Activated CD4-positive, alpha-beta T cell treated with anti-CD3 and anti-CD28 coated beads, Interleukin-2, amount 10 ng/mL, durations not matched to agents 24 days and 14 days (primary cell): ENCODE measurements around the gene COL6A1. TPM values are rescaled to one million over a fixed set of nuclear protein-coding genes. Genes with fewer than 3 reads are reported as not detected.

ENCODE experiments used
- DNase-seq: peaks from one replicate; pipeline ENCODE4 v3.0.0; 2022
- H3K27ac Mint-ChIP-seq: one replicate; pipeline ENCODE4 v1.8.0; 2022; ENCODE audit warnings: mild to moderate bottlenecking, mixed read lengths
- H3K27me3 Mint-ChIP-seq: one replicate; pipeline ENCODE4 v1.8.0; 2022; ENCODE audit warnings: mixed read lengths
- H3K36me3 Mint-ChIP-seq: one replicate; pipeline ENCODE4 v1.8.0; 2022; ENCODE audit warnings: low read depth, mild to moderate bottlenecking, mixed read lengths
- H3K4me1 Mint-ChIP-seq: one replicate; pipeline ENCODE4 v1.8.0; 2021; ENCODE audit warnings: mixed read lengths
- H3K4me3 Mint-ChIP-seq: one replicate; pipeline ENCODE4 v1.8.0; 2022; ENCODE audit warnings: mild to moderate bottlenecking, moderate library complexity, mixed read lengths
- H3K9me3 Mint-ChIP-seq: one replicate; pipeline ENCODE4 v1.8.0; 2021; ENCODE audit warnings: mixed read lengths
- intact Hi-C: fragments of 100-400 bp; cut with micrococcal nuclease; formaldehyde crosslinking; loops from one replicate; pipeline ENCODE4 v1.15.1; 2023
- total RNA-seq: library from RNA; stranded (reverse); gene quantifications from 2 replicates; pipeline ENCODE4 v1.2.3, GENCODE V29; 2022

The COL6A1 gene
- total RNA-seq = 0.40 and 0.47 TPM in 2 replicates

DNA sequence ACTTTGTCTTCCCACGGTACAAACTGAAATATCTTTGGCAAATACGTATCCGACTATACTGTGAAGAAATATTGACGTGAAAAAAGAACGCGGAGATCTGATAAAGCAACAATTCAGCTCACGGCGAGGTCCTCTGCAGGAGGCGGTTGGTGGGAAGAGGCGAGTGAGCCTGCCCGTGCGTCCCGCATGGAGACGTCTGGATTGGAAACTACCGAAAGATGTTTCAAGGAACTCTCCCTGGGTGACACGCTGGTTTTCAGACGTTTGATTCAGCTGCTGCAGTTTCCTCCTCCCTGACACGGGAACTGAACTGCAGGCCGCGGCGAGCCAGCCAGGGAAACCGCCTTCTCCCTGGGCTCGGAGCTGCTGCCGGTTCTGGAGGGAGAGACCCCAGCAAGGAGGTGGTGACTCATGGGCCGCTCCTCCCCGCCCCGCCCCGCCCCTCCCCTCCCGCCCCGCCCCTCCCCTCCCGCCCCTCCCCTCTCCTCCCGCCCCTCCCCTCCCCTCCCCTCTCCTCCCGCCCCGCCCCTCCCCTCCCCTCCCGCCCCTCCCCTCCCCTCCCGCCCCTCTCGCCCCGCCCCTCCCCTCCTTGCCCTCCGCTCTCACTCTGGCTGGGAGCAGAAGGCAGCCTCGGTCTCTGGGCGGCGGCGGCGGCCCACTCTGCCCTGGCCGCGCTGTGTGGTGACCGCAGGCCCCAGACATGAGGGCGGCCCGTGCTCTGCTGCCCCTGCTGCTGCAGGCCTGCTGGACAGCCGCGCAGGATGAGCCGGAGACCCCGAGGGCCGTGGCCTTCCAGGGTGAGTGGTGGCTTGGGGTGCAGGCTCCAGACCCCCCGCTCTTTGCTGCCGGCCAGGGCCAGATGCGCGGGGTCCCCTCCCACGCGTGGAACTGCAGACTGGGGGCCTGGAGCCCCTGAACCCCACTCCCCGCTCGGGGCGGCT, at the start of gene COL6A1:
Gene COL6A1, plus strand, starts transcription at position 620 of the 941 bp plus-strand sequence. Its CDS starts 81 bp downstream, at position 701.
- H3K27me3 Mint-ChIP-seq = peaks cover 21% of the 10 kb centered on the region
- no peak within 1 kb of the TSS for H3K27ac Mint-ChIP-seq
- intact Hi-C loops = loop anchor here (5.0 kb wide), 1 partner anchor 116 kb away; the partner anchor contains the start of gene COL6A2
- DNase-seq = peak; percentile 85
- peaks cover 5% of the 10 kb centered on the region for H3K4me1 Mint-ChIP-seq
- no peaks in the 10 kb centered on the region for H3K36me3 Mint-ChIP-seq
- no peaks in the 10 kb centered on the region for H3K9me3 Mint-ChIP-seq
- H3K4me3 Mint-ChIP-seq = peak within 1 kb of the TSS; percentile 34

DNA sequence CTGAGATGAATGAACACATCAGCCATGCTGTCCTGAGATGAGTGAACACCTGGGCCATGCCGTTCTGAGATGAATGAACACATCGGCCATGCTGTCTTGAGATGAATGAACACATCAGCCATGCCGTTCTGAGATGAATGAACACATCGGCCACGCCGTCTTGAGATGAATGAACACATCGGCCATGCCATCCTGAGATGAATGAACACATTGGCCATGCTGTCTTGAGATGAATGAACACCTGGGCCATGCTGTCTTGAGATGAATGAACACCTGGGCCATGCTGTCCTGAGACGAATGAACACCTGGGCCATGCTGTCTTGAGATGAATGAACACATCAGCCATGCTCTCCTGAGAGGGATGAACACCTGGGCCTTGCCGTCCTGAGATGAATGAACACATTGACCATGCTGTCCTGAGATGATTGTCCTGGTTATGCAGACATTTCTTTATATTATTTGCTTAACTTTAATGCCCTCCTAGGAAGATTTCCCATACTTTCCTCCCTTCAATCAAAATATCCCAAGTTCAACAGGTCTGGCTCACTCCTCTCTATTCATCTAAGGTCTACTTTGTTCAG, 48.6 kb upstream of the COL6A1 start:
- no peaks in the 10 kb centered on the region for H3K27me3 Mint-ChIP-seq
- intact Hi-C loops = no loop called here
- DNase-seq = no peak
- no peak overlapping the region for H3K4me3 Mint-ChIP-seq
- no peak overlapping the region for H3K27ac Mint-ChIP-seq
- peaks cover 2% of the 10 kb centered on the region for H3K4me1 Mint-ChIP-seq
- H3K9me3 Mint-ChIP-seq = no peaks in the 10 kb centered on the region
- H3K36me3 Mint-ChIP-seq = no peaks in the 10 kb centered on the region

DNA sequence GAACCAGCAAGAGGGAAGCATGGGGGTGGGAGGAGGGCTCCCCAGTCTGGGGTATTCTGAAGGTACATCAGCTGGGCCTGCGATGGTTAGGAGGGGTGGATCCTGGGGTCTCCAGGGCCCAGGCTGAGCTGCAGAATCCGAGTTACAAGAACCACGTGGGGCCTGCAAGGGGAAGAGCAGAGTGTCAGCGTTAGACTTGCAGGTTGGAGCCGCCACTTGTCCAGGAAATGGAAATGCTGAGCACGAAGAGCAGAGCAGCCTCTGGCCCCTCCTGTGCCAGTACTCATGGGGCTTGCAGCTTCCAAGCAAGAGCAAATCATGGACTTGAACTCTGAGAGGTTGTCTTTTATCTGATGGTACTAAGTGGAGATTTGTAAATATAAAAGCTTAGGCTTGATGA, 47.5 kb upstream of the COL6A1 start:
- intact Hi-C loops = no loop called here
- Mint-ChIP-seq H3K36me3 (no peaks in the 10 kb centered on the region), H3K4me1 (peaks cover 2% of the 10 kb centered on the region), H3K27me3 (no peaks in the 10 kb centered on the region), H3K9me3 (no peaks in the 10 kb centered on the region), H3K27ac (no peak overlapping the region), H3K4me3 (no peak overlapping the region)
- no peak for DNase-seq

GRCh38 chr21:45934554-45934953, 47.0 kb upstream of the COL6A1 start:
- Mint-ChIP-seq H3K9me3 (no peaks in the 10 kb centered on the region), H3K27ac (no peak overlapping the region), H3K4me1 (peaks cover 2% of the 10 kb centered on the region), H3K27me3 (no peaks in the 10 kb centered on the region), H3K36me3 (no peaks in the 10 kb centered on the region), H3K4me3 (no peak overlapping the region)
- no peak for DNase-seq
- intact Hi-C loops = no loop called here

DNA sequence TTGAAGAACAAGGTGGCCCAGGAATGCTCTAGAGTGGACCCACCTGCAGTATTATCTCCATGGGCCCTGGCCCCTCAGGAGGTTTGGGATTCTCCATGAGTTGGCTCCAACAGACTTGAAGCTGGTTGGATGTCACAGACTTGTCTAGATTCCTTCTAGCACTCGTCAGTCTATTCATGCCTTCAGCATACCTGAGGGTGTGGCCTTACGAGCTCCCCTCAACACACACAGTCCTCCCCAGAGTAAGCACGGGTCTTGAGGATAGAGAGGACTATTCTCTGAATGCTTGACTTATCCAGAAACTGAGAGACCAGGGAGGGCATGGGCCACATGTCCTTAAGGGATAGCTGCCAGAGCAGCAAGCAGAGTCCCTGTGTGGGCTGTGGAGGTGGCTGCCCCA, 45.9 kb upstream of the COL6A1 start:
- intact Hi-C loops = no loop called here
- no peaks in the 10 kb centered on the region for H3K36me3 Mint-ChIP-seq

DNA sequence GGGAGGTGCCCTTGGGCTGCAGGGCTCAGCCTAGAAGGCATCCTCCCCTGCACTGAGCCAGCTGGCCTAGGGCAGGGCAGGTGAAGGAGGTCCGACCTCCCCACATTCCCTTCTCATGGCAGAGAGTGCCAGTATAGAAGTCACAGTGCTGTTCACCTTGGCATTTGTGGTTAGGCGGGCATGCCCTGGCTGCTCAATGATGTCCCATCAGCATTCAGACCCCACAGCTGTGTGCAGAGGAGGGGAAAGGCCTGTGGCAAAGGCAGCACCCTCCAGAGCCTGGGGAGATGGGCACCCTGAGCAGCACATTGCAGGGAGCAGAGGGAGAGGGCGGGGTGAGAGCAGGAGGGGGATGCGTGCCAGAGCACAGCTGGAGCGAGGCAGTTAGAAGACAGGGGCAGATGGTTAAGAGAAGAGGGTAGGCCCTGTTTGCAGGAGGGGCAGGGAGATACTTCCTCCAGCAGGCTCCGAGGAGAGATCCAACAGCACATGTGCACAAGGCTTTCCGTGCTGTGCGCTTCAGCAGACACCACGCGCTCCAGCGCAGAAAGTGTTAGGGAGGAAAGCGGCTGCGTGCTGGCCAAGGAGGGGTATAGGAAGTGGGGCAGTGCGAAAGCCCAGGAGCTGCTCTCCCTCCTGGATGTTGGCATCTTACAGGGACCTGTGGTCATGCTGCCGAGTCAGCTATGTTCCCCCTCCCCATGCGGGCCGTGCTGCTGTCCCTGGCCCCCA, 43.7 kb upstream of the COL6A1 start:
- DNase-seq = no peak
- Mint-ChIP-seq H3K36me3 (no peaks in the 10 kb centered on the region), H3K27me3 (no peaks in the 10 kb centered on the region), H3K4me3 (no peak overlapping the region), H3K9me3 (no peaks in the 10 kb centered on the region), H3K4me1 (peaks cover 2% of the 10 kb centered on the region), H3K27ac (no peak overlapping the region)
- intact Hi-C loops = no loop called here

More for the DNA sequence above, 45.9 kb upstream of the COL6A1 start:
- Mint-ChIP-seq H3K4me3 (no peak overlapping the region), H3K27me3 (no peaks in the 10 kb centered on the region), H3K27ac (no peak overlapping the region), H3K9me3 (no peaks in the 10 kb centered on the region), H3K4me1 (peaks cover 2% of the 10 kb centered on the region)
- no peak for DNase-seq

DNA sequence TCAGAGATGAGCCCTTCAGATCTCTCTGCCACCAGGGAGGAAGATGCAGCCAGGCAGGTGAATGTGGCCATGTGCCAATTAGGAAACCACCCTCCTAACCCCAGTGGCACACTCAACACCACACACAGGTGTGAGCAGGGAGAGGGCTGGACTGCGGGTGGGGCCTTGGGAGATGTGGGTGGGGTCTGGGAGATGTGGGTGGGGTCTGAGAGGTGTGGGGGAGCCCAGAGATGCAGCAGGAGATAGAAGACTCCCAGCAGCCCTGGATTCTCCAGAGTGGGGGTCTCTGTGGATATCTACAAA, 43.2 kb upstream of the COL6A1 start:
- intact Hi-C loops = no loop called here
- DNase-seq = no peak
- Mint-ChIP-seq H3K4me1 (no peaks in the 10 kb centered on the region), H3K9me3 (no peaks in the 10 kb centered on the region), H3K27ac (no peak overlapping the region), H3K36me3 (no peaks in the 10 kb centered on the region), H3K27me3 (no peaks in the 10 kb centered on the region), H3K4me3 (no peak overlapping the region)

DNA sequence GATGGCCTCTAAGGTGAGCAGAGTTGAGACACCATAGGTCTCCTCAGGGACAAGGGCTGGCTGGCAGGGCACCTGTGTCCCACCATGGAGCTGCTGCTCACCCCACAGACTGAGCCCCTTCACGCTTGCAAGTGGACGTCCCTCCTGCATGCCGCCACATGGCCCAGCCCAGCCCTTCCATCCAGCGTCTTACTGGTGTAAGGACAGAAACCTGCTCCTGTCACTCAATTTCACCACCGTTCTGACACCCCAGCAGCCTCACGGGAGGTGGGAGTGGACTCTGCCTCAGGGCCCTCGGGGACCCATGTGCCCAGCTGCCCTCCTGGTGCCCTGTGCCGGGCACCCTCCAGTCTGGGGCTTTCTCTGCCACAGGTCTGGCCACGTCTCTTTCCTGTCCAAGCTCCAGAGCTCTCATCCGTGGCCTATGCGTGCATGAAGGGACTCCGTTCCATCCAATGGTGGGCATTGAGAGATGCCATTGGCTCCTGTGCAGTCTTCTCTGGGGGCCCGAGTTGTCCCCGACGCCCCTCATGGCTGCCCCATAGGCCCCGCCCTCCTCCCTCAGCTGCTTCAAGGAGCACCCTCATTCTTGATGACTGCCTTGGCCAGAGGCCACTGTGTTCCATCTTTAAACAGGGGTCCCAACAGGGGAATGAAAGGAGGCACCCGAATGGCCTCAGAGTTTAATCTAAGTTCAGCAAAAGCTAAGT, 42.6 kb upstream of the COL6A1 start:
- H3K27ac Mint-ChIP-seq = no peak overlapping the region
- intact Hi-C loops = no loop called here
- no peaks in the 10 kb centered on the region for H3K4me1 Mint-ChIP-seq

DNA sequence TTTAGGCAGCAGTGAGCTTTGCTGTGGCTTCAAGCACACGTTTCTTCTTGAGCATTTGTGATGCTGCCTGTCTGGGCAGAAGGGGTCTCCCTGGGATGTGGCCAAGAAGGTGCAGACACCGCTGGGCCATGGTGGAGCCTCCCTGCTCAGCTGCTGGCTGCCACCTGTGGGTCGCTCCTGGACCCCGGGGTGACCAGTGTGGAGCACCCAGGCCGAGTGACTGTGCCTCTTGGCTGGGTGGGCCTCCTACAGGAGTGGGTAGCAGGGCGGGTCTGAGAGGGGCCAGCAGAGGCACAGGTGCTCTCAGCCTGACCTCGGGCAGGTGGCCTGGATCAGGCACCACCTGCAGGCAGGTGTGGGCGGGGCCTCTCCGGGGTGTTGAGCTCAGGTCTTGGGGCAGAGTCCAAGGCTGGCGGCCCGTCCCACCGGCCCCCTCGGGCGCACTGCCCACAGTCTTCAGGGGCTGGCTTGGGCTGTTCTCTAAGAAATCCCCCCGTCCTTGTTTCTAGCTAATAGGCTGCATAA, 42.0 kb upstream of the COL6A1 start:
- DNase-seq = no peak
- H3K4me1 Mint-ChIP-seq = no peaks in the 10 kb centered on the region
- intact Hi-C loops = no loop called here
- H3K4me3 Mint-ChIP-seq = no peak overlapping the region
- H3K9me3 Mint-ChIP-seq = no peaks in the 10 kb centered on the region
- H3K27me3 Mint-ChIP-seq = no peaks in the 10 kb centered on the region
- H3K27ac Mint-ChIP-seq = no peak overlapping the region
- H3K36me3 Mint-ChIP-seq = no peaks in the 10 kb centered on the region

More for the DNA sequence above, 42.6 kb upstream of the COL6A1 start:
- no peaks in the 10 kb centered on the region for H3K9me3 Mint-ChIP-seq
- H3K4me3 Mint-ChIP-seq = no peak overlapping the region
- H3K36me3 Mint-ChIP-seq = no peaks in the 10 kb centered on the region
- DNase-seq = no peak
- no peaks in the 10 kb centered on the region for H3K27me3 Mint-ChIP-seq

DNA sequence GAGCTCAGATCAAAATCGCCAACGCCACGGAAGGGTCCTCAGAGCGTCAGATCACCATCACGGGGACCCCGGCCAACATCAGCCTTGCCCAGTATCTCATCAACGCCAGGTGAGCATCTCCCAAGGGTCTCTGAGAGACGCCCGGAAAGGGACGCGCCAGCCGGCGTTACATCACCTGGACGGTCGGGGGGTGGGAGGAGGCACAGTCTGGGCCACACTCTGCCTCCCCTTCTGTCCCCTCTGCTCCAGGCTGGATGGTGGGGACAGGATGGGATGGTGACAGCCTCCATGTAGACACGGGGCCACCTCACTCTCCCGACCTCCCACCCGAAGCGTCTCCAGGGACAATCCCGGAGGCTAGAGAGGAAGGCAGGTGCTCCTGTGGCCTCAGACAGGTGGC, 41.5 kb upstream of the COL6A1 start:
- H3K4me3 Mint-ChIP-seq = no peak overlapping the region
- intact Hi-C loops = no loop called here
- H3K27me3 Mint-ChIP-seq = no peaks in the 10 kb centered on the region
- H3K27ac Mint-ChIP-seq = no peak overlapping the region
- no peak for DNase-seq
- H3K36me3 Mint-ChIP-seq = no peaks in the 10 kb centered on the region
- no peaks in the 10 kb centered on the region for H3K4me1 Mint-ChIP-seq
- no peaks in the 10 kb centered on the region for H3K9me3 Mint-ChIP-seq

DNA sequence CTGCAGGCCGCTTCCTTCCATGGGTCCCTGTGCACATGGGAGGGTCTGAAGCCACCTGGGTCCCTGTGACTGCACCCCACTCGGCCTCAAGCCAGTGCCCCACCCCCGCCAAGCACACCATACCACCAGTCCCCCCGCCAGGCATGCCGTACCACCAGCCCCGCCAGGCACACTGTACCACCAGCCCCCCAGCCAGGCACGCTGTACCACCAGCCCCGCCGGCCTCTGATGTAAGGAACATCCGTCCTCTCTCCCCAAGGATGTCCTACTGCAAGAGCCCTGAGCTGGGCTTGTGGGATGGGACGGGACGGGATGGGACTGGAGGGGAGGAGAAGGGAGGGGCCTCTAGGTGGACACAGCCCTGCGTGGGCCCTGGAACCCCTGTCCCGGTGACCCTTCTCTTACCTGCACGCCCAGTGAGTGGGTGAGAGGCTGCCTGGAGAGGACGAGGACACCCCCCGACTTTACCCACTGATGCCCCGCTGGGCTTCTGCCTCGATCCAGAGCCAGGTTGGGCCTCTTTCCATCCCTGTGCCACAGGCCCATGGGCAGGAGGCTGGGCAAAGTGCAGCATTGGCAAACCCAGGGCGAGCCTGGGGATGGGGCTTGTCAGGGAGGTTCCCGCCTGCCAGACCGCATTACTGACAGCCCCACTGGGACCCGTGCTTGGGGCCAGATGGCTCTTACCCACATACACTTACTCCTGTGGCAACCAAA, 40.8 kb upstream of the COL6A1 start:
- no peaks in the 10 kb centered on the region for H3K9me3 Mint-ChIP-seq
- intact Hi-C loops = no loop called here
- H3K36me3 Mint-ChIP-seq = no peaks in the 10 kb centered on the region
- no peak overlapping the region for H3K4me3 Mint-ChIP-seq
- no peaks in the 10 kb centered on the region for H3K27me3 Mint-ChIP-seq
- no peak for DNase-seq
- H3K4me1 Mint-ChIP-seq = no peaks in the 10 kb centered on the region
- no peak overlapping the region for H3K27ac Mint-ChIP-seq

DNA sequence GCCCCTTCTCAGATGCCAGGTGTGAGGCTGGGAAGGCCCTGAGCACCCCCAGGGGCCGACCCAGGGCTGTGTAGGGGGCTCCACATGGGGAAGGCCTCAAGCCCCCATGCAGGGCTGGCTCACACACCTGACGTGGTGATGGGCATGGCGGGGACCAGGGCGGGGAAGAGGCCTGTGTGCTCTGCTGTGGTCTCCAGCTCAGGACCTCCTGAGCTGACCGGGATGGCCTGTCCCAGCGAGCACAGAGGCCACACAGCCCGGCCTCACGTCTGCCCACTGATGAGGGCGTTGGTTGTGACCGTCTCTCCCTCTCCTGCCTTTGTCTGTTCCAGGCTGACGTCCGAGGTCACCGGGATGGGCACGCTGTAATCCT, 40.2 kb upstream of the COL6A1 start:
- no peaks in the 10 kb centered on the region for H3K27me3 Mint-ChIP-seq
- no peaks in the 10 kb centered on the region for H3K9me3 Mint-ChIP-seq
- no peak overlapping the region for H3K4me3 Mint-ChIP-seq
- intact Hi-C loops = no loop called here
- no peaks in the 10 kb centered on the region for H3K36me3 Mint-ChIP-seq
- H3K27ac Mint-ChIP-seq = no peak overlapping the region
- DNase-seq = no peak
- H3K4me1 Mint-ChIP-seq = no peaks in the 10 kb centered on the region
